ENCODE results near the gene SSPN. TPM values are rescaled to one million over a fixed set of nuclear protein-coding genes. Genes with fewer than 3 reads are reported as not detected.
A peak's percentile ranks its signal among the peaks of the same experiment; 100 is the strongest.

The SSPN gene
- total RNA-seq, 2 donors from 2014 or later = 3.3 to 6.7 TPM

DNA sequence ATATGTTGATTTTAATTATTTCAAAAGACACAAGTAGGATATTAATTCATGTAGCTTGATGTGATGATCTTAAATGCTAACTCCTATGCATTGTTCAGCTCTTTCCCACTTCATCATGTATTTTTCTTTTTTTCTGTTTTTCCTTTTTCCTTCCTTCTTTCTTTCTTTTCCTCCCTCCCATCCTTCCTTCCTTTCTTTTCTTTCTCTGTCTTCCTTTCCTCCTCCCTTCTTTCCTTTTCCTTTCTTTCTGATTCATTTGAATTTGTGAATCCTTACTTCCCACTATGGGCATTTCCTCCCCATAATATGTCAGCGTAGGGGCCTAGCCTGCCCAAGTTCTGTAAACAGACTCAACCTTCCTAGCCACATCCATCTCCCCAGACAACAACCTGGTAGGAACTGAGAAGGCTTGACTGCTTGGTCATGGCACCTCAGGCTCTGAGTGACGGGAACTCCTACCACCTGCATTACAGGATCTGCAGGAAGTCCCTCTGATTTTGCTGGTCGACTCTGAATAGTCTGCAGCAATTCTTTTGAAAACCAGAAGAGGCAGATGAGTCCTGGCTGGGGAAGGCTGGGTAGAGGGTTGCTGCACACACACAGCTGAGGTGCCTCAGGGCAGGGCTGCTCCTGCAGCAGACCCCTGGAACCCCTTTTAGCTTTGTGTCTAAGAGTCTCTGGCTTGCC is 37.2 kb upstream of the SSPN start:
- H3K36me3 ChIP-seq (replicated peaks in 1 of 2; ENCODE audit: insufficient read depth in 1 of 2, low read depth in 2 of 2) = no peaks in the 10 kb centered on the region
- no peak overlapping the region for H3K4me3 ChIP-seq
- intact Hi-C loops (cut with DNase I) = no loop called here
- no peaks in the 10 kb centered on the region for H3K9me3 ChIP-seq
- peaks cover 28% of the 10 kb centered on the region for H3K4me1 ChIP-seq
- H3K27ac ChIP-seq = no peak overlapping the region
- no peak for TF ChIP-seq POLR2A (IDR thresholded peaks at IDR 0.05)
- TF ChIP-seq, protein P1, sequence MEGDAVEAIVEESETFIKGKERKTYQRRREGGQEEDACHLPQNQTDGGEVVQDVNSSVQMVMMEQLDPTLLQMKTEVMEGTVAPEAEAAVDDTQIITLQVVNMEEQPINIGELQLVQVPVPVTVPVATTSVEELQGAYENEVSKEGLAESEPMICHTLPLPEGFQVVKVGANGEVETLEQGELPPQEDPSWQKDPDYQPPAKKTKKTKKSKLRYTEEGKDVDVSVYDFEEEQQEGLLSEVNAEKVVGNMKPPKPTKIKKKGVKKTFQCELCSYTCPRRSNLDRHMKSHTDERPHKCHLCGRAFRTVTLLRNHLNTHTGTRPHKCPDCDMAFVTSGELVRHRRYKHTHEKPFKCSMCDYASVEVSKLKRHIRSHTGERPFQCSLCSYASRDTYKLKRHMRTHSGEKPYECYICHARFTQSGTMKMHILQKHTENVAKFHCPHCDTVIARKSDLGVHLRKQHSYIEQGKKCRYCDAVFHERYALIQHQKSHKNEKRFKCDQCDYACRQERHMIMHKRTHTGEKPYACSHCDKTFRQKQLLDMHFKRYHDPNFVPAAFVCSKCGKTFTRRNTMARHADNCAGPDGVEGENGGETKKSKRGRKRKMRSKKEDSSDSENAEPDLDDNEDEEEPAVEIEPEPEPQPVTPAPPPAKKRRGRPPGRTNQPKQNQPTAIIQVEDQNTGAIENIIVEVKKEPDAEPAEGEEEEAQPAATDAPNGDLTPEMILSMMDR (IDR thresholded peaks at IDR 0.05) = peak in 1 of 7 experiments; percentile 4
- DNase-seq = no peak
- ATAC-seq = no peak
- 68 to 78% methylated on average over 3 of the region's 3 CpGs for WGBS, 2 donors
- H3K27me3 ChIP-seq = no peaks in the 10 kb centered on the region

DNA sequence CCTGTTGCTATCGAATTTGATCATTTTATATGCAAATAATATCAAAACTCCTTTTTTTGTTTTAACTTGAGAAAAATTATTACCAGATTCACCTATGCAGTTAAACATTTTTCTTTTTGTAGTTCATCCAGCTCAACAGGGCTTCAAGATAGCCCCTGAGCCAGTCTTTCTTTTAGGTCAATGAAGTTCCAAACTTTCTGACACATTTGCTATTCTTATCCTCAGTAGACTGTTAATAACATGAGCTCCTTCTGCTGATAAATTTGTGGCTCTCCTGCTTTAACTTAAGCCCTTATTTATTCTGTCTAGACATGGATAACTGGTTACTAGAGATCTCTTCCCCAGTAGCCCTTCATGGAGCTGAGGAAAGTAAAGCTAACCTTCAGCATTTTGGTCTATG is 33.2 kb upstream of the SSPN start:
- intact Hi-C loops (cut with DNase I) = no loop called here
- WGBS, 2 donors = 76 to 82% methylated on average over 1 of the region's 1 CpG
- ATAC-seq = no peak

DNA sequence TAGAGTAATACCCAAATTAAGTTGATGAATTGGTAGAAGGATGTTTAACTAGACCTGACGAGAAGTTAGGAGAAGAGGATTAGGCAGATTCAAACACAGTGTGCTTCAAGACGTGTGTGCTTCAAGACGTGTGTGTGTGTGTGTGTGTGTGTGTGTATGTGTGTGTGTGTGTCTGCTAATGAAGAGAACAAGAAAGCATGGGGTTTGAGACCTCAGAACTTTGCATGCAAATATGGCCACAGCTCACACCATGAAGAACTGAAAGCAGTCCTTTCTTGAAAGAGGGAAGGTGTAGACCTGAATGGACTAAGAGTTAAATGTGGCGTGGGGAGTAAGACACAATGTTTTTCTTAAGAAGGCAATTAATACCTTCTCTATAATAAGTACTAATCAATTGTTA is 32.5 kb upstream of the SSPN start:
- no peak overlapping the region for H3K4me3 ChIP-seq
- no peaks in the 10 kb centered on the region for H3K36me3 ChIP-seq (replicated peaks in 1 of 2; ENCODE audit: insufficient read depth in 1 of 2, low read depth in 2 of 2)
- H3K27ac ChIP-seq = no peak overlapping the region
- TF ChIP-seq, protein P1 (IDR thresholded peaks at IDR 0.05) = no peak
- no peak for TF ChIP-seq POLR2A (IDR thresholded peaks at IDR 0.05)
- no peaks in the 10 kb centered on the region for H3K27me3 ChIP-seq
- ATAC-seq = no peak
- WGBS, 2 donors = 70 to 77% methylated on average over 4 of the region's 4 CpGs
- intact Hi-C loops (cut with DNase I) = no loop called here
- H3K4me1 ChIP-seq = peaks cover under 1% of the 10 kb centered on the region
- no peaks in the 10 kb centered on the region for H3K9me3 ChIP-seq
- no peak for DNase-seq

More for the DNA sequence above, 33.2 kb upstream of the SSPN start:
- Histone ChIP-seq H3K27me3 (no peaks in the 10 kb centered on the region), H3K27ac (no peak overlapping the region), H3K36me3 (replicated peaks in 1 of 2; ENCODE audit: insufficient read depth in 1 of 2, low read depth in 2 of 2) (no peaks in the 10 kb centered on the region), H3K9me3 (no peaks in the 10 kb centered on the region), H3K4me1 (peaks cover 7% of the 10 kb centered on the region), H3K4me3 (no peak overlapping the region)
- TF ChIP-seq POLR2A (IDR thresholded peaks at IDR 0.05) = no peak
- TF ChIP-seq, protein P1 (IDR thresholded peaks at IDR 0.05) = no peak
- DNase-seq = no peak

DNA sequence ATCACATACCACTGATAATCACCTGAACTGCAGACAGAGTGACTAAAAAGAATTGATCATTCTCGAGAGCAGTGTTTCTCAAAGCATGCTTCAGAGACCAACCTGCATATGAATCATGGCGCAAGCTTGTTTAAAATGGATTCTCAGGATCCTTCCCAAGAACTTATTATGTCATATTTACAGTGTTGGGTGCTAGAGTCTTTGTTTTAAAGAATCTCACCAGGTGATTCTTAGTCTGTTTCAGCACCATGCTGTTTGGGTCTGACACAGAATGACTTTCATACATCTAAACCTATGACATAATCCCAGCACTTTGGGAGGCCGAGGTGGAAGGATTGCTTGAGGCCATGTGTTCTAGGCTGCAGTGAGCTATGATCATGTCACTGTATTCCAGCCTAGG is 31.3 kb upstream of the SSPN start:
- H3K36me3 ChIP-seq (replicated peaks in 1 of 2; ENCODE audit: insufficient read depth in 1 of 2, low read depth in 2 of 2) = no peaks in the 10 kb centered on the region
- H3K4me3 ChIP-seq = no peak overlapping the region
- no peak for TF ChIP-seq POLR2A (IDR thresholded peaks at IDR 0.05)
- TF ChIP-seq, protein P1 (IDR thresholded peaks at IDR 0.05) = no peak
- H3K27ac ChIP-seq = no peak overlapping the region
- intact Hi-C loops (cut with DNase I) = no loop called here
- 55 to 68% methylated on average over 3 of the region's 3 CpGs for WGBS, 2 donors
- no peak for ATAC-seq
- H3K27me3 ChIP-seq = no peaks in the 10 kb centered on the region
- no peak for DNase-seq
- H3K4me1 ChIP-seq = no peaks in the 10 kb centered on the region
- H3K9me3 ChIP-seq = no peaks in the 10 kb centered on the region

DNA sequence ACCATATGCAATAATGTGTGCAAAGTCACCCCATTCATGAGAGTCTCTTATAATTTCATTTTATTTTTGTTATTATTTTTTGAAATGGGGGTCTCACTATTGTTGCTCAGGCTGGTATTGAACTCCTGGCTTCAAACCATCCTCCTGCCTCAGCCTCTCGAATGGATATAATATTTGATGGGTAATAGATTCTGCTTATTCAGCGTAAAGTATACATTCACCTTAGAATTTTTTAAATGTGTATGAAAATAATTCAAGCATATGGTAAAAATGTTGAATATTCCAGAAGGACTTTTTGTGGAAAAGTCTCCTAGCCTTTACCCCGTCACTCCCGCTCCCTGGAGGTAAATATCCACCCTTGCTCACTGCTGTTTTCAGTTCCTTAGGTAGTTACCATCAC is 23.4 kb upstream of the SSPN start:
- Histone ChIP-seq H3K36me3 (replicated peaks in 1 of 2; ENCODE audit: insufficient read depth in 1 of 2, low read depth in 2 of 2) (no peaks in the 10 kb centered on the region), H3K27ac (no peak overlapping the region), H3K9me3 (no peaks in the 10 kb centered on the region), H3K4me1 (no peaks in the 10 kb centered on the region), H3K4me3 (no peak overlapping the region), H3K27me3 (no peaks in the 10 kb centered on the region)
- ATAC-seq = no peak
- WGBS, 2 donors = 89 to 91% methylated on average over 4 of the region's 4 CpGs
- no peak for DNase-seq
- TF ChIP-seq POLR2A (IDR thresholded peaks at IDR 0.05) = no peak
- TF ChIP-seq, protein P1 (IDR thresholded peaks at IDR 0.05) = no peak
- intact Hi-C loops (cut with DNase I) = no loop called here
